BJ (cell line): Measurements from ENCODE around the gene CENPP. TPM values are rescaled to one million over a fixed set of nuclear protein-coding genes. Genes with fewer than 3 reads are reported as not detected.
A peak's percentile ranks its signal among the peaks of the same experiment; 100 is the strongest.

ENCODE experiments used
- CTCF ChIA-PET: fragments of 350-600 bp; formaldehyde crosslinking; extraction: SDS; loops from one replicate; lab custom pipeline; 2021; ENCODE audit warnings: antibody characterized with exemption, inconsistent platforms; lab: Yijun Ruan, JAX
- POLR2A ChIA-PET: fragments of 300-600 bp; sonication (Branson Sonifier 250); formaldehyde crosslinking; extraction: SDS; loops from one replicate; lab custom pipeline; 2021; ENCODE audit warnings: antibody characterized with exemption; lab: Charles Lee
- DNase-seq: peaks from one replicate; pipeline ENCODE4 v3.0.0-alpha.2; 2011; ENCODE audit warnings: low read depth
- H3K27me3 ChIP-seq: 2 replicates; pipeline ENCODE4 v1.6.0; 2011; ENCODE audit warnings: low read length; ENCODE audit not compliant: control insufficient read depth, insufficient read depth
- H3K36me3 ChIP-seq: 2 replicates; pipeline ENCODE4 v1.5.1; 2011; ENCODE audit warnings: low read length; ENCODE audit not compliant: control insufficient read depth, insufficient read depth
- H3K4me3 ChIP-seq: 2 replicates; pipeline ENCODE4 v1.5.1; 2011; ENCODE audit warnings: low read depth, mild to moderate bottlenecking, control low read depth, low read length
- polyA plus RNA-seq: library from polyadenylated mRNA; depleted of rRNA; stranded (reverse); fragments of >200 nt; gene quantifications from 2 replicates; pipeline ENCODE4 v1.2.3, GENCODE V29; 2011
- TF ChIP-seq, protein P1 (sequence below): IDR thresholded peaks from 2 replicates; pipeline ENCODE4 v1.5.1; 2011; ENCODE audit warnings: low read depth, mild to moderate bottlenecking, control low read depth, inconsistent platforms, low read length, moderate library complexity; ENCODE audit not compliant: insufficient read depth

Gene CENPP
- polyA plus RNA-seq, 1 experiment = 1.3 TPM

GRCh38 chr9:92607773-92608172 lies 282.0 kb downstream of the CENPP start:
- POLR2A ChIA-PET = no interaction called here

GRCh38 chr9:92608241-92608908 lies 282.6 kb downstream of the CENPP start:
- ChIA-PET CTCF (interaction anchor here (0.6 to 1.7 kb wide), 2 partner anchors 26 to 184 kb away, joined by 4 to 7 read pairs; partner anchors contain the start of gene OMD), POLR2A (no interaction called here)
- H3K36me3 ChIP-seq = no peaks in the 10 kb centered on the region
- H3K27me3 ChIP-seq = no peaks in the 10 kb centered on the region
- H3K4me3 ChIP-seq = no peak overlapping the region
- TF ChIP-seq, protein P1, sequence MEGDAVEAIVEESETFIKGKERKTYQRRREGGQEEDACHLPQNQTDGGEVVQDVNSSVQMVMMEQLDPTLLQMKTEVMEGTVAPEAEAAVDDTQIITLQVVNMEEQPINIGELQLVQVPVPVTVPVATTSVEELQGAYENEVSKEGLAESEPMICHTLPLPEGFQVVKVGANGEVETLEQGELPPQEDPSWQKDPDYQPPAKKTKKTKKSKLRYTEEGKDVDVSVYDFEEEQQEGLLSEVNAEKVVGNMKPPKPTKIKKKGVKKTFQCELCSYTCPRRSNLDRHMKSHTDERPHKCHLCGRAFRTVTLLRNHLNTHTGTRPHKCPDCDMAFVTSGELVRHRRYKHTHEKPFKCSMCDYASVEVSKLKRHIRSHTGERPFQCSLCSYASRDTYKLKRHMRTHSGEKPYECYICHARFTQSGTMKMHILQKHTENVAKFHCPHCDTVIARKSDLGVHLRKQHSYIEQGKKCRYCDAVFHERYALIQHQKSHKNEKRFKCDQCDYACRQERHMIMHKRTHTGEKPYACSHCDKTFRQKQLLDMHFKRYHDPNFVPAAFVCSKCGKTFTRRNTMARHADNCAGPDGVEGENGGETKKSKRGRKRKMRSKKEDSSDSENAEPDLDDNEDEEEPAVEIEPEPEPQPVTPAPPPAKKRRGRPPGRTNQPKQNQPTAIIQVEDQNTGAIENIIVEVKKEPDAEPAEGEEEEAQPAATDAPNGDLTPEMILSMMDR = no peak
- no peak for DNase-seq

More at GRCh38 chr9:92607773-92608172, 282.0 kb downstream of the CENPP start:
- peak; percentile 57 for DNase-seq
- TF ChIP-seq, protein P1 = no peak
- no peaks in the 10 kb centered on the region for H3K27me3 ChIP-seq
- CTCF ChIA-PET = interaction anchor here (0.6 to 1.7 kb wide), 3 partner anchors 13 to 183 kb away, joined by 3 to 7 read pairs (median 4); partner anchors contain the start of gene OMD
- H3K4me3 ChIP-seq = no peak overlapping the region
- no peaks in the 10 kb centered on the region for H3K36me3 ChIP-seq

DNA sequence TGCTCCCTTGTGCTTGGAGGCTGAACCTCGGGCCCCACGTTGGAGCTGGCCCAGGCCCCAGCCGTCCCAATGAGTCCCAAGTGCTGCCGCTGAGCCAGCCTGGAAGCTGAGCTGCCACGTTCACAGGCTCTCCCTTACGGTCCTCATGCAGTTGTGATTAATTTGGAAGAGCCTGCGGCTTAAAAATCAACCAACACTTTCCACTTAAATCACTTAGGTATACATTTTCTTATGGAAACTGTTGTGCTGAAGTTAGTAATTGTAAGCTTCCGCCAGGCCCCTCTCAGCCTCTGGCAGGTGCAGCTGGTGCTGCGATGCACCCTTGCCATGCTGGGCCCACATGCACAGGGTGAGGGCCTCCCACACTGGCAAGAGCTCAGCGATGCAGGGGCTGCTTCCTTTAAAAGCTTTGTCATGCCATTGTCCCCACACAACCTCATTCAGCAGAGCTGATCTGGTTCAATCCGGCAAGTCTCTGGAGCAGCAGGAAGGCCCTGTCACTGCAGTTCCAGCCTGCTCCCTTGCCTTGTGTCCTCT lies 283.2 kb downstream of the CENPP start:
- H3K4me3 ChIP-seq = no peak overlapping the region
- no peak for DNase-seq
- ChIA-PET CTCF (interaction anchor here (0.9 to 1.7 kb wide), 2 partner anchors 26 to 106 kb away, joined by 3 to 7 read pairs; no protein-coding TSS in a partner anchor), POLR2A (no interaction called here)
- no peaks in the 10 kb centered on the region for H3K27me3 ChIP-seq
- TF ChIP-seq, protein P1 = no peak
- no peaks in the 10 kb centered on the region for H3K36me3 ChIP-seq

GRCh38 chr9:92610470-92611420 lies 285.0 kb downstream of the CENPP start:
- peak; percentile 47 for DNase-seq
- CTCF ChIA-PET = interaction anchor here (1.0 kb wide), 1 partner anchor 105 kb away, joined by 3 read pairs; no protein-coding TSS in a partner anchor
- TF ChIP-seq, protein P1 = no peak
- H3K4me3 ChIP-seq = no peak overlapping the region
- peaks cover 5% of the 10 kb centered on the region for H3K36me3 ChIP-seq
- POLR2A ChIA-PET = interaction anchor here (0.6 kb wide), 1 partner anchor 120 kb away, joined by 3 read pairs; no protein-coding TSS in a partner anchor
- H3K27me3 ChIP-seq = no peaks in the 10 kb centered on the region
